K562 (cell line): ENCODE data around the gene SAE1. TPM values are rescaled to one million over a fixed set of nuclear protein-coding genes. Genes with fewer than 3 reads are reported as not detected.

Source experiments
- ASH1L ChIP-seq: fragments of 450-650 bp; IDR thresholded peaks from 2 replicates; pipeline ENCODE4 v1.6.1; 2018; ENCODE audit warnings: borderline replicate concordance, mild to moderate bottlenecking, low read depth; ENCODE audit not compliant: partially characterized antibody
- CBX8 ChIP-seq: fragments of 200-600 bp; sonication (generic); IDR thresholded peaks from 2 replicates; pipeline ENCODE4 v1.6.1; 2012; ENCODE audit warnings: borderline replicate concordance, mixed run types, low read depth, mild to moderate bottlenecking, moderate library complexity, mixed read lengths, low read length, control low read depth, inconsistent platforms; ENCODE audit not compliant: poor library complexity, severe bottlenecking; ENCODE audit errors: extremely low read depth
- CC2D1A ChIP-seq: fragments of 450-650 bp; IDR thresholded peaks from 2 replicates; pipeline ENCODE4 v1.6.1; 2017; ENCODE audit warnings: mild to moderate bottlenecking
- E2F8 ChIP-seq: fragments of 450-650 bp; IDR thresholded peaks from 2 replicates; pipeline ENCODE4 v1.7.1; 2018; ENCODE audit warnings: mild to moderate bottlenecking, low read depth; ENCODE audit not compliant: partially characterized antibody
- ESRRA ChIP-seq: fragments of 450-650 bp; IDR thresholded peaks from 2 replicates; pipeline ENCODE4 v1.6.1; 2014; ENCODE audit warnings: low read depth, mild to moderate bottlenecking, moderate library complexity, borderline replicate concordance
- KDM4B ChIP-seq, 2 experiments: fragments of 450-650 bp in 1 of 2; sonication (generic) in 1 of 2; IDR thresholded peaks; 2 replicates each; pipeline ENCODE4 v1.6.1; 2016 to 2017; ENCODE audit warnings: borderline replicate concordance in 2 of 2, antibody characterized with exemption in 1 of 2, low read depth in 1 of 2, mild to moderate bottlenecking in 1 of 2
- NBN ChIP-seq: fragments of 450-650 bp; IDR thresholded peaks from 2 replicates; pipeline ENCODE4 v1.6.1; 2016; ENCODE audit warnings: low read depth, mild to moderate bottlenecking
- POU5F1 ChIP-seq: fragments of 150-350 bp; IDR thresholded peaks from 2 replicates; pipeline ENCODE4 v1.6.1; 2014; ENCODE audit warnings: borderline replicate concordance, low read length, low read depth, mild to moderate bottlenecking; ENCODE audit not compliant: partially characterized antibody
- RUNX1 ChIP-seq: sonication (generic); IDR thresholded peaks from 2 replicates; pipeline ENCODE4 v1.6.1; 2016; ENCODE audit warnings: antibody characterized with exemption, low read depth
- TARDBP ChIP-seq: fragments of 450-650 bp; IDR thresholded peaks from 2 replicates; pipeline ENCODE4 v1.6.1; 2016
- XRCC4 ChIP-seq: IDR thresholded peaks from one replicate; pipeline ENCODE4 v1.6.1; 2011; ENCODE audit not compliant: insufficient read depth, insufficient read length; ENCODE audit errors: extremely low read depth
- ZNF197 ChIP-seq: fragments of 200-800 bp; sonication (Bioruptor generic); IDR thresholded peaks from 2 replicates; pipeline ENCODE4 v1.6.1; 2016; ENCODE audit warnings: low read depth, missing genetic modification characterization, missing compliant biosample characterization
- ZNF584 ChIP-seq: fragments of 200-800 bp; sonication (Bioruptor generic); IDR thresholded peaks from 2 replicates; pipeline ENCODE4 v1.6.1; 2016; ENCODE audit warnings: low read depth, mild to moderate bottlenecking, missing genetic modification characterization, missing compliant biosample characterization
- polyA plus RNA-seq, 8 experiments: library from polyadenylated mRNA; depleted of rRNA in 4 of 8; stranded (reverse) in 5 of 8; unstranded in 3 of 8; fragments of >200 nt; fragmentation: Nextera tagmentation in 2 of 8; fragmentation: Illumina TruSeq in 1 of 8; extraction: Ambion mirVana in 2 of 8; extraction: Trizol in 1 of 8; gene quantifications; 2 replicates each; pipeline versions ENCODE4 v1.2.1 to v1.2.3, GENCODE V29; 2011 to 2014; ENCODE audit warnings: inconsistent platforms in 1 of 8, missing spikeins in 1 of 8
- total RNA-seq, 7 experiments: library from RNA; depleted of rRNA in 6 of 7; stranded (reverse); fragments of >200 nt in 6 of 7; fragmentation: Illumina TruSeq in 2 of 7; extraction: Trizol in 2 of 7; gene quantifications; 2 replicates each; pipeline versions ENCODE4 v1.2.1 to v1.2.3, GENCODE V29; 2011 to 2021; ENCODE audit warnings: low replicate concordance in 1 of 7
- TF ChIP-seq, protein P1 (sequence below): fragments of 250-450 bp; sonication (Bioruptor Pico); IDR thresholded peaks from 2 replicates; pipeline ENCODE4 v1.8.0; 2021; ENCODE audit warnings: mild to moderate bottlenecking, moderate library complexity
- TF ChIP-seq, protein P2 (sequence below): IDR thresholded peaks from 2 replicates; pipeline ENCODE4 v1.6.1; 2012; ENCODE audit warnings: low read depth, low read length, improper control_type of control experiment, borderline replicate concordance
- TF ChIP-seq, protein P3 (sequence below): IDR thresholded peaks from 2 replicates; pipeline ENCODE4 v1.6.1; 2011; ENCODE audit not compliant: insufficient read length; ENCODE audit errors: extremely low read depth

The SAE1 gene
- total and polyA plus RNA-seq, 9 of the 15 experiments (the other 6 are each of a cell fraction or from before 2014, with no cell fraction given) = 82.8 to 299 (median 217) TPM

GRCh38 chr19:47112166-47112996 is 18.3 kb upstream of the SAE1 start (continued):
- TF ChIP-seq, protein P1, sequence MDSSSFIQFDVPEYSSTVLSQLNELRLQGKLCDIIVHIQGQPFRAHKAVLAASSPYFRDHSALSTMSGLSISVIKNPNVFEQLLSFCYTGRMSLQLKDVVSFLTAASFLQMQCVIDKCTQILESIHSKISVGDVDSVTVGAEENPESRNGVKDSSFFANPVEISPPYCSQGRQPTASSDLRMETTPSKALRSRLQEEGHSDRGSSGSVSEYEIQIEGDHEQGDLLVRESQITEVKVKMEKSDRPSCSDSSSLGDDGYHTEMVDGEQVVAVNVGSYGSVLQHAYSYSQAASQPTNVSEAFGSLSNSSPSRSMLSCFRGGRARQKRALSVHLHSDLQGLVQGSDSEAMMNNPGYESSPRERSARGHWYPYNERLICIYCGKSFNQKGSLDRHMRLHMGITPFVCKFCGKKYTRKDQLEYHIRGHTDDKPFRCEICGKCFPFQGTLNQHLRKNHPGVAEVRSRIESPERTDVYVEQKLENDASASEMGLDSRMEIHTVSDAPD (CRISPR knock-in tag) = no peak
- peak in 1 of 2 experiments; percentile 97; a peak in 2 of 4 replicates for TF ChIP-seq KDM4B (IDR thresholded peaks at IDR 0.05; ENCODE audit: borderline replicate concordance in 2 of 2, low read depth in 1 of 2)
- no peak for TF ChIP-seq NBN
- TF ChIP-seq RUNX1 = no peak
- TF ChIP-seq POU5F1 = no peak
- TF ChIP-seq ZNF197 (CRISPR knock-in tag) = peak; percentile 82; the same call in 1 of the 2 replicates
- TF ChIP-seq TARDBP = 0 out of 2 replicates have a peak, but pooled peaks have one; percentile 73
- TF ChIP-seq XRCC4 = no peak
- no peak for TF ChIP-seq E2F8
- TF ChIP-seq CC2D1A = peak; percentile 12; the same call in 1 of the 2 replicates
- TF ChIP-seq ESRRA = 0 out of 2 replicates have a peak, but pooled peaks have one; percentile 56
- peak; percentile 17; the same call in 1 of the 2 replicates for TF ChIP-seq ZNF584
- TF ChIP-seq, protein P2, sequence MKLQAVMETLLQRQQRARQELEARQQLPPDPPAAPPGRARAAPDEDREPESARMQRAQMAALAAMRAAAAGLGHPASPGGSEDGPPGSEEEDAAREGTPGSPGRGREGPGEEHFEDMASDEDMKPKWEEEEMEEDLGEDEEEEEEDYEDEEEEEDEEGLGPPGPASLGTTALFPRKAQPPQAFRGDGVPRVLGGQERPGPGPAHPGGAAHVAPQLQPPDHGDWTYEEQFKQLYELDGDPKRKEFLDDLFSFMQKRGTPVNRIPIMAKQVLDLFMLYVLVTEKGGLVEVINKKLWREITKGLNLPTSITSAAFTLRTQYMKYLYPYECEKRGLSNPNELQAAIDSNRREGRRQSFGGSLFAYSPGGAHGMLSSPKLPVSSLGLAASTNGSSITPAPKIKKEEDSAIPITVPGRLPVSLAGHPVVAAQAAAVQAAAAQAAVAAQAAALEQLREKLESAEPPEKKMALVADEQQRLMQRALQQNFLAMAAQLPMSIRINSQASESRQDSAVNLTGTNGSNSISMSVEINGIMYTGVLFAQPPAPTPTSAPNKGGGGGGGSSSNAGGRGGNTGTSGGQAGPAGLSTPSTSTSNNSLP = no peak
- no peak for TF ChIP-seq ASH1L
- TF ChIP-seq CBX8 = no peak
- TF ChIP-seq, protein P3, sequence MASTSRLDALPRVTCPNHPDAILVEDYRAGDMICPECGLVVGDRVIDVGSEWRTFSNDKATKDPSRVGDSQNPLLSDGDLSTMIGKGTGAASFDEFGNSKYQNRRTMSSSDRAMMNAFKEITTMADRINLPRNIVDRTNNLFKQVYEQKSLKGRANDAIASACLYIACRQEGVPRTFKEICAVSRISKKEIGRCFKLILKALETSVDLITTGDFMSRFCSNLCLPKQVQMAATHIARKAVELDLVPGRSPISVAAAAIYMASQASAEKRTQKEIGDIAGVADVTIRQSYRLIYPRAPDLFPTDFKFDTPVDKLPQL = peak; percentile 23
